GM12873 (cell line): ENCODE data around the gene CD27.

Experiments
- TF ChIP-seq, protein P1 (sequence below): IDR thresholded peaks from 2 replicates; pipeline ENCODE4 v1.5.1; 2012; ENCODE audit warnings: low read depth, mild to moderate bottlenecking, moderate library complexity, low read length, control low read depth; ENCODE audit not compliant: insufficient read depth; ENCODE audit errors: missing control alignments

The CD27 gene

DNA sequence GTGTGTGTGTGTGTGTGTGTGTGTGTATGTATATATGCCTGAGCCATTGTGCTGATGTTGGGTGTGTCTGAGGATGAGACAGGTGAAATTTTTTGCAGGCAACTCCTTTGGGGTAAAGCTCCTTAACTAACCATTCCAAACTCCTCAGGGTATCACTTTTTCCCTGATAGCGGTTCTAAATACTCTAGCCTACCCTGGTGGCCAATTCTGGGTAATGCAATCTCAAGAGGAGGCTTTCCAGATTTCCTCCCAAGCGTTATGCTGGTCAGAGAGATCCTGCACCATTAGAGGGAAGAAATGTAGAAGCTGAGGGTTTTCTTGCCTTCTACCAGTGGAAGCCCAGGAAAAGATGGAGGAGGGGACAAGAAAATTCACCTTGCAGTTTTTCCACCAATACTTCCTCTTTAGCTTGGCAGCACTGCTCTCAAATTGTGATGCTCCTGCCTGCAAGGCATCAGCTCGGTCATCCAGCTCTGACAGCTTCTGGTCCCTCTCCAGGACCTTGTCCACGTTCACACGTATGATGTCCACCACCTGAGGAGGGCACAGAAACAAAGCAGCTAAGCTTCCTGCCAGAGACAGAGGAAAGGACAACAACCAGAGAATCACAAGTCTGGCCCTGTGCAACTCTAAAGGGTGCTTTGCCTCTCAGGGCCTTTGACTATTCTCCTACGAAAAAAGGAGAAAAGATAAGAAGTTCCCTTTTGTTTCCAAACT lies 20.9 kb downstream of the CD27 start:
- TF ChIP-seq, protein P1, sequence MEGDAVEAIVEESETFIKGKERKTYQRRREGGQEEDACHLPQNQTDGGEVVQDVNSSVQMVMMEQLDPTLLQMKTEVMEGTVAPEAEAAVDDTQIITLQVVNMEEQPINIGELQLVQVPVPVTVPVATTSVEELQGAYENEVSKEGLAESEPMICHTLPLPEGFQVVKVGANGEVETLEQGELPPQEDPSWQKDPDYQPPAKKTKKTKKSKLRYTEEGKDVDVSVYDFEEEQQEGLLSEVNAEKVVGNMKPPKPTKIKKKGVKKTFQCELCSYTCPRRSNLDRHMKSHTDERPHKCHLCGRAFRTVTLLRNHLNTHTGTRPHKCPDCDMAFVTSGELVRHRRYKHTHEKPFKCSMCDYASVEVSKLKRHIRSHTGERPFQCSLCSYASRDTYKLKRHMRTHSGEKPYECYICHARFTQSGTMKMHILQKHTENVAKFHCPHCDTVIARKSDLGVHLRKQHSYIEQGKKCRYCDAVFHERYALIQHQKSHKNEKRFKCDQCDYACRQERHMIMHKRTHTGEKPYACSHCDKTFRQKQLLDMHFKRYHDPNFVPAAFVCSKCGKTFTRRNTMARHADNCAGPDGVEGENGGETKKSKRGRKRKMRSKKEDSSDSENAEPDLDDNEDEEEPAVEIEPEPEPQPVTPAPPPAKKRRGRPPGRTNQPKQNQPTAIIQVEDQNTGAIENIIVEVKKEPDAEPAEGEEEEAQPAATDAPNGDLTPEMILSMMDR, result peak; percentile 92

DNA sequence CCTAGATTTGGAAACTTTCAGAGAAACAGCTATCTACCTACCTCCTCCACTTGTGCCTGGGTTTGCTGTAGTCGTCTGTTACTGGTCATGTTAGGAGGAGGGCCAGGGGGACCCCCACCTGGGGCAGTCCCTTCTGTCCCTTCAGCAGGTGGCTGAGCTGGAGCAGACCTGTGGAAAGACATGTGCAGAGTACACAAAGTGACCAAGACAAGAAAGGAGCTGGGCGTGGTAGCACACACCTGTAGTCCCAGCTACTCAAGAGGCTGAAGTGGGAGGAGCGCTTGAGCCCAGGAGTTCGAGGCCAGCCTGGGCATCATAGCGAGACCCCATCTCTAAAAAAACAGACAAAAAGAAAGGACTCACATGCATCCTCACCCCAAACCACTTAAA lies 21.4 kb downstream of the CD27 start:
- TF ChIP-seq, protein P1, result no peak

DNA sequence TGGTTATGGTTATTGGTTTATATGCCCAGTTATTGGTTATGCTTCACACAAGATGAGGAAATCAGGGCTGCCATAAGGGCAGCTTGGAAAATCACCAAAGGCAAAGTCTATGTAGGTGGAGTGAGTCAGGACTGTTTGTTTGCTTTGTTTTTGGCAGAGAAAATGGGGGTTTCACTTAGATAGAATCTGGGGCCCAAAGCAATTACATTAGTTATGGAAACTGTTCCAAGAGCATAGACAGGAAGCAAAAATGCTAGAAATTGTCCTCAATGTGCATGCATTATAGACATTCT lies 23.5 kb downstream of the CD27 start:
- TF ChIP-seq, protein P1, result no peak

DNA sequence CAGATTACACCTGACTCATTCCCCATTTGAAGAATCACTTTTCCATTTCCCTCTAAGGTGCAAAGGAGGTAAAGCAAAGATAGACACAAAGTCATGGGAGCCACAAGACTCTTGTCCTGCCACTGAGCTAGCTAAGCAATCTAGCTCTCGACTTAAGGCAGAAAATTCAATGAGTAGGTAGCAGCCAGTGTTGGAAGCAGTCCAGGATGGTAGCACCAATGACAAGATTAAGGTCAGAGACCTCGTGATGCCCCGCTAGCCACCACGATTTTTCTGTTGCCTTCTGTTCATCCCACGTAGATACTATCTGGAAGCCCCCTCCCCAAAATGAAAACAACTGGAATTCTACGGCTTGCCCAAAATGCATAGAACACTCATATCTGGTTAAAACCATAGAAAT lies 24.3 kb downstream of the CD27 start:
- TF ChIP-seq, protein P1, result no peak

DNA sequence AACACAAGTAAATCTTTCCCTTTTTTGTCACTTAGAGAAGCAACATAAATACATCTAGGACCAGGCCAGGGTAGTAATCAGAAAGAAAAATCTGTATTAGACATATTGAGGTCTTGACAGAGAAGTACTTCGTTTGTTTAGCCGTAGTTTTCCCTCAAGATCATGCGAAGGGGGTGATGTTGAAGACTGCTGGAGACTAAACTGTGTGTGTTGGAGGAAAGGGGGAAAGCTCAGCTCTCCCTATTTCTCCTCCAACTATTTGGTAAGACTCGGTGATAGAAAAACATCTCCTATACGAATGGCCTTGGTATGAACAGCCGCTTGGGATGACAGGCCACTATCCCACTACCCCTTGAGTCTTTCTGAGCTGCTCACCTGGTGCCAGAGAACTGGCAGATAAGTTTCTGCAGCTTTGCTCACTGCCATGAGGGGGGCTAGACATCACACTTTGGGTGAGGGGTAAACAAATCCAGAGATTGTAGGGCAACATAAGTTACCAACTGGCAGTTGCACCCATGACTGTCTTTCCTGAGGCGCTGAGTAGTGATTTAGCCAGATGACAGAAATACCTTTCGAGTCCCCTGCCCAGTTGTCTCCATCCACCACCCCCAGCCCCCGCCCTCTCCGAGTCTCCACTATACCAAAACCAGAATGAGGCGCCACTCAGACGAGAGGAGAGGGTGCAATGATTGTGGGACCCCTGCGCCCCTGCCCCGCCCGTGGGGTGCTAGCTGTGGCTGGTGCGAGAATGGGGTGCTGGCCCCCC lies 25.0 kb downstream of the CD27 start:
- TF ChIP-seq, protein P1, result no peak

DNA sequence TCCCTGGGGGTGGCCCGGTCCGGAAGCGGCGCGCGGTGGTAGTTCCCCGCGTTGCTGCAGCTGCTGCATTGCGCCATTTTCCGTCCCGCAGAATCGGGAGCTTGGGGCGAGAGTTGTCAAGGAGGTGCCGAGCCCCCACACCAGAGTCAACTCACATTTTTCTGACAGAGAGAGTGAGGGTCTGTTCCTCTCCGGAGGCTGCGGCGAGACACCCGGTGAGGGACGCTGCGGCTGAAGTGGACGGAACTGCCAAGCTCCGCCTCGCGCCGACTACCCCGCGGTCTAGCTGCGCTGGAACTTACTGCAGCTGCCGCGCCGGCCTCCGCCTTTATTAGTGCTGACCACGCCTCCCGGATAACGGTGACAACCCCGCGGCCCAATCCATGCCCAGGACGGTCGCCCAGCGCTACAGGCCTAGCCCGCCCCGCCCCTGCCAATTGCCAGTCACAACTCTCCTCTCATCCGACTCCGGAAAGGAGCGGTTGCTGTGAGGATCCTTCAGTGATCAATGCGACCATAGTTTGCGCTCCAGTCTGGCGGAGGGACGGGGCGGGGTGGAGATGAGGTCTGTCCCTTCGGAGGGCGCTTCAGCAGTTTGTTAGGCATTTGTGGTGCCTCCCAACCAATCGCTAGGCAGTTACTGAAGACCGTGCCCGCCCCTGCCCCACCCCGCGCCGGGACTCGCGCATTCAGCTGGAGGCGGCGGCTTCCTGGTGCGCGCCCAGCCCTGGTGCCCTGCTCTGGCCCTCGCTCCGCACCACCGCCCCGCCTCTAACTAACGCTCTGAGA lies 25.8 kb downstream of the CD27 start, which contains the start of gene VAMP1:
VAMP1 (minus strand) TSS at position 303 of the 789 bp plus-strand sequence; CDS start at position 157, 146 bp downstream.
- TF ChIP-seq, protein P1, result no peak

DNA sequence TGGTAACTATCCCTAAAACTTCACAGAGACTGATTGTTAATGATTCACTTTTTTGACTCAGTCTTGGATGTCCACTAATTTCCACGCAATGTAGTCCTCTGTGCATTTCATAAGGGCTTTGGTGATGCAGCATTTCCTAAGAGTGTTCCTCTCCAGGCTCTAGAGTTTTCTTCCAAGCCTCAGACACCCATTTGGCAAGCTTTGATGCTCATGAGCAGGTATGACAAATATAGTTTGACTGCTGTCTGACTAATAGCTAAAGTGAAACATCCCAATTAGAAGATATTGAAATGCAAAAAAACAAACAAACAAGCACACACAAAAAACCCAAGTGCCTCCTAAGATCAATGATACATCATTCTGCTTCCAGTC lies 27.2 kb downstream of the CD27 start:
- TF ChIP-seq, protein P1, result no peak
